SK-N-SH treated with all-trans-retinoic acid at 6 μM for 48 hours (cell line): ENCODE data around the gene UAP1.

ENCODE experiments used
- ATAC-seq: fragments of 200-7000 bp; cut with Tn5 transposase; 3 replicates; pipeline ENCODE4 v1.9.1; 2020; ENCODE audit warnings: mild to moderate bottlenecking, moderate library complexity
- CREB5 ChIP-seq: fragments of 250-450 bp; sonication (Bioruptor Pico); IDR thresholded peaks from 2 replicates; pipeline ENCODE4 v1.5.1; 2020; ENCODE audit warnings: low read depth, mild to moderate bottlenecking, moderate library complexity
- CSDC2 ChIP-seq: fragments of 250-450 bp; sonication (Bioruptor Pico); IDR thresholded peaks from 2 replicates; pipeline ENCODE4 v1.5.0; 2020; ENCODE audit warnings: mild to moderate bottlenecking, moderate library complexity
- ESRRG ChIP-seq: fragments of 250-450 bp; sonication (Bioruptor Pico); IDR thresholded peaks from 2 replicates; pipeline ENCODE4 v1.6.1; 2021; ENCODE audit warnings: mild to moderate bottlenecking
- GLIS3 ChIP-seq: fragments of 250-450 bp; sonication (Bioruptor Pico); IDR thresholded peaks from 2 replicates; pipeline ENCODE4 v1.5.0; 2020; ENCODE audit warnings: mild to moderate bottlenecking, moderate library complexity
- ISL1 ChIP-seq: fragments of 250-450 bp; sonication (Bioruptor Pico); IDR thresholded peaks from 2 replicates; pipeline ENCODE4 v2.1.2; 2022; ENCODE audit warnings: mild to moderate bottlenecking, moderate library complexity
- OSR1 ChIP-seq: fragments of 250-450 bp; sonication (Bioruptor Pico); IDR thresholded peaks from 2 replicates; pipeline ENCODE4 v1.8.0; 2022; ENCODE audit warnings: moderate library complexity, mild to moderate bottlenecking, inconsistent platforms
- PATZ1 ChIP-seq: fragments of 250-450 bp; sonication (Bioruptor Pico); IDR thresholded peaks from 2 replicates; pipeline ENCODE4 v1.8.0; 2020; ENCODE audit warnings: mild to moderate bottlenecking, moderate library complexity, borderline replicate concordance
- PPARA ChIP-seq: fragments of 250-450 bp; sonication (Bioruptor Pico); IDR thresholded peaks from 2 replicates; pipeline ENCODE4 v1.5.0; 2020; ENCODE audit warnings: mild to moderate bottlenecking, borderline replicate concordance
- RARB ChIP-seq: fragments of 250-450 bp; sonication (Bioruptor Pico); IDR thresholded peaks from 2 replicates; pipeline ENCODE4 v1.8.0; 2021; ENCODE audit warnings: mild to moderate bottlenecking, moderate library complexity
- SNAI2 ChIP-seq: fragments of 250-450 bp; sonication (Bioruptor Pico); IDR thresholded peaks from 2 replicates; pipeline ENCODE4 v1.5.0; 2020; ENCODE audit warnings: mild to moderate bottlenecking, moderate library complexity
- TCF4 ChIP-seq: fragments of 250-450 bp; sonication (Bioruptor Pico); IDR thresholded peaks from 2 replicates; pipeline ENCODE4 v1.8.0; 2021; ENCODE audit warnings: mild to moderate bottlenecking, moderate library complexity, borderline replicate concordance
- TSHZ2 ChIP-seq: fragments of 250-450 bp; sonication (Bioruptor Pico); IDR thresholded peaks from 2 replicates; pipeline ENCODE4 v1.5.0; 2020; ENCODE audit warnings: mild to moderate bottlenecking, moderate library complexity
- ZC3H10 ChIP-seq: fragments of 250-450 bp; sonication (Bioruptor Pico); IDR thresholded peaks from 2 replicates; pipeline ENCODE4 v1.5.1; 2021; ENCODE audit warnings: mild to moderate bottlenecking, moderate library complexity
- ZFP3 ChIP-seq: fragments of 250-450 bp; sonication (Bioruptor Pico); IDR thresholded peaks from 2 replicates; pipeline ENCODE4 v1.5.0; 2020; ENCODE audit warnings: mild to moderate bottlenecking, moderate library complexity
- ZFP30 ChIP-seq: fragments of 450-650 bp; formaldehyde crosslinking; IDR thresholded peaks from 2 replicates; pipeline ENCODE4 v1.5.0; 2022; ENCODE audit warnings: mild to moderate bottlenecking, moderate library complexity
- ZNF8 ChIP-seq: fragments of 450-650 bp; formaldehyde crosslinking; IDR thresholded peaks from 2 replicates; pipeline ENCODE4 v1.5.0; 2020; ENCODE audit warnings: mild to moderate bottlenecking, moderate library complexity
- TF ChIP-seq, protein P1 (sequence below): fragments of 250-450 bp; sonication (Bioruptor Pico); IDR thresholded peaks from 2 replicates; pipeline ENCODE4 v1.8.0; 2021; ENCODE audit warnings: low read depth, mild to moderate bottlenecking, moderate library complexity, borderline replicate concordance
- TF ChIP-seq, protein P2 (sequence below): fragments of 250-450 bp; sonication (Bioruptor Pico); IDR thresholded peaks from 2 replicates; pipeline ENCODE4 v1.5.1; 2021; ENCODE audit warnings: mild to moderate bottlenecking, moderate library complexity

UAP1 gene

GRCh38 chr1:162552684-162553252 is 8.8 kb upstream of the UAP1 start:
- ATAC-seq, result no peak
- no peak for TF ChIP-seq ZC3H10 (CRISPR knock-in tag)
- TF ChIP-seq, protein P1, sequence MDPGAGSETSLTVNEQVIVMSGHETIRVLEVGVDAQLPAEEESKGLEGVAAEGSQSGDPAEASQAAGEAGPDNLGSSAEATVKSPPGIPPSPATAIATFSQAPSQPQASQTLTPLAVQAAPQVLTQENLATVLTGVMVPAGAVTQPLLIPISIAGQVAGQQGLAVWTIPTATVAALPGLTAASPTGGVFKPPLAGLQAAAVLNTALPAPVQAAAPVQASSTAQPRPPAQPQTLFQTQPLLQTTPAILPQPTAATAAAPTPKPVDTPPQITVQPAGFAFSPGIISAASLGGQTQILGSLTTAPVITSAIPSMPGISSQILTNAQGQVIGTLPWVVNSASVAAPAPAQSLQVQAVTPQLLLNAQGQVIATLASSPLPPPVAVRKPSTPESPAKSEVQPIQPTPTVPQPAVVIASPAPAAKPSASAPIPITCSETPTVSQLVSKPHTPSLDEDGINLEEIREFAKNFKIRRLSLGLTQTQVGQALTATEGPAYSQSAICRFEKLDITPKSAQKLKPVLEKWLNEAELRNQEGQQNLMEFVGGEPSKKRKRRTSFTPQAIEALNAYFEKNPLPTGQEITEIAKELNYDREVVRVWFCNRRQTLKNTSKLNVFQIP (CRISPR knock-in tag), result no peak
- no peak for TF ChIP-seq PPARA (CRISPR knock-in tag)
- no peak for TF ChIP-seq RARB (CRISPR knock-in tag)
- TF ChIP-seq CSDC2, result no peak
- no peak for TF ChIP-seq GLIS3 (CRISPR knock-in tag)
- TF ChIP-seq, protein P2, sequence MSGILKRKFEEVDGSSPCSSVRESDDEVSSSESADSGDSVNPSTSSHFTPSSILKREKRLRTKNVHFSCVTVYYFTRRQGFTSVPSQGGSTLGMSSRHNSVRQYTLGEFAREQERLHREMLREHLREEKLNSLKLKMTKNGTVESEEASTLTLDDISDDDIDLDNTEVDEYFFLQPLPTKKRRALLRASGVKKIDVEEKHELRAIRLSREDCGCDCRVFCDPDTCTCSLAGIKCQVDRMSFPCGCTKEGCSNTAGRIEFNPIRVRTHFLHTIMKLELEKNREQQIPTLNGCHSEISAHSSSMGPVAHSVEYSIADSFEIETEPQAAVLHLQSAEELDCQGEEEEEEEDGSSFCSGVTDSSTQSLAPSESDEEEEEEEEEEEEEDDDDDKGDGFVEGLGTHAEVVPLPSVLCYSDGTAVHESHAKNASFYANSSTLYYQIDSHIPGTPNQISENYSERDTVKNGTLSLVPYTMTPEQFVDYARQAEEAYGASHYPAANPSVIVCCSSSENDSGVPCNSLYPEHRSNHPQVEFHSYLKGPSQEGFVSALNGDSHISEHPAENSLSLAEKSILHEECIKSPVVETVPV, result no peak
- TF ChIP-seq TSHZ2 (CRISPR knock-in tag), result no peak

GRCh38 chr1:162554258-162554657 is 7.3 kb upstream of the UAP1 start:
- TF ChIP-seq ZFP30, result no peak
- no peak for TF ChIP-seq CSDC2
- no peak for TF ChIP-seq ZNF8 (CRISPR knock-in tag)
- TF ChIP-seq TCF4 (CRISPR knock-in tag), result no peak
- no peak for TF ChIP-seq SNAI2 (CRISPR knock-in tag)
- TF ChIP-seq ESRRG (CRISPR knock-in tag), result no peak
- no peak for TF ChIP-seq PPARA (CRISPR knock-in tag)
- TF ChIP-seq RARB (CRISPR knock-in tag), result no peak
- no peak for TF ChIP-seq ISL1 (CRISPR knock-in tag)
- ATAC-seq, result no peak

DNA sequence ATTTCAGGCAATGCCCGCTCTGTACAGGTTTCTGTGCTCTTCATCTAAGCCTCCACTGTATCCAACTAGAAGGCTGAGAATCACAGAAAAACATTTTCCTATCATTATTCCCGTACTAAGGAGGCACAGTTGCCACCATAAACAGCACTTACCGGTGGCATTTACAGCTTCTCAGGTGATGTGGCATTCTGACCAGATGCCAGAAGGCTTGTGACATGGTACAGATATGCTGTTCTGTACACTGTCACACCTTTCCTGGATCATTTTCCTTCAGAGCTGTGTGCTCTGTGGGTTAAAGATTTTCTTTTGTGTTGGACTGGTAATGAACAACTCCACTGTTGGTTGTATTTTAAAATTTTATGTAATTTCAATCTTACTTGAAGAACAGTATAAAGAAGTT is 4.0 kb upstream of the UAP1 start:
- no peak for ATAC-seq
- TF ChIP-seq CREB5 (CRISPR knock-in tag) (no peak), CSDC2 (no peak), SNAI2 (CRISPR knock-in tag) (no peak), ZNF8 (CRISPR knock-in tag) (no peak), PATZ1 (CRISPR knock-in tag) (no peak), OSR1 (CRISPR knock-in tag) (no peak), ZFP3 (CRISPR knock-in tag) (no peak), TCF4 (CRISPR knock-in tag) (no peak), RARB (CRISPR knock-in tag) (no peak), ISL1 (CRISPR knock-in tag) (no peak)
- TF ChIP-seq, protein P2, result no peak
- TF ChIP-seq, protein P1 (CRISPR knock-in tag), result no peak
